A673 (cell line): ENCODE data around the gene SEC62.

Source experiments
- EZH2 ChIP-seq: fragments of 200-600 bp; sonication (generic); IDR thresholded peaks from 2 replicates; pipeline ENCODE4 v1.6.1; 2017; ENCODE audit warnings: borderline replicate concordance, low read depth, mild to moderate bottlenecking, mixed read lengths, antibody characterized with exemption, low read length; ENCODE audit not compliant: poor library complexity, severe bottlenecking
- TF ChIP-seq, protein P1 (sequence below): fragments of 300-800, 200-600 bp; sonication (generic); conservative IDR thresholded peaks from 2 replicates; pipeline ENCODE4 v1.5.1; 2017; ENCODE audit warnings: low read depth, mild to moderate bottlenecking, antibody characterized with exemption, low read length, moderate library complexity, mixed read lengths

DNA sequence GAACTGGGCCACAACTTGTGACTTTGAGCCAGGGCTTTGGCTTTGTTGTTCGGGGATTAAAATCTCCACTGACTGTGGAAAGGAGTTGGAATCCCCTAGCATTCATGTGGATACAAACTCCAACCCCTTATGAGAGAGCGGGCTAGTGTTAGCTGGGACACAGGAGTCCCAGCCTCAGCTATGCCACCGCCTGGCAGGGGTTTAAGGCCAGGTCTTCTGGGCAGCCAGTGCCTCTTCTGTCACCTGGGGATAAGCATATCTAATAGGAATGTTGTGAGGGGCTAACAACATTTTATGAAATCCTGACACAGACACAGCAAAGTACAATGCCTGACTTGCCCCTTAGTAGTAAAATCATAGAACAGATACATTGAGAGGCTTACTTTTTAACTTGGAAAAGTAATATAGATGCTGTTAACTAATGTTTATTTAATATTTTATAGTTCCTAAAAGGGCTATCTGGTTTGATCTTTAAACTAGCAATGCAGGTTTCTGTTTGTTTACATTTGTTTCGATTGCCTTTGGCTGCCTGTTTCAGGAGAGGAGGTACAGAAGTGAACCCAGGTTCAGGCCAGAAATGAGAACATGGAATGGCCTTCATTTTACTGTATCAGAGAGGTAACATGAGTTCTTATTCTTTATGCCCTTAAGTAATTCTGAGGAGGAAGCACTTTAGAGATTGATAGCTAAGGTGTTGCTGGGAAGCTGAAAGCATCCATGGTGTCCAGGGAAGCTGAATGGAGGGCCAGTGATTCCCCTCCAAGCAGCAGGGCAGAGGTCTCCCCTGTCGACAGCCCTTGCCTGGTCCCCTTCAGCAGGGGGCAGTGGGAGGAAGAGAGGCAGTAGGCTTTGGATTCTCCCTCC is 79.9 kb downstream of the SEC62 start:
- TF ChIP-seq, protein P1, sequence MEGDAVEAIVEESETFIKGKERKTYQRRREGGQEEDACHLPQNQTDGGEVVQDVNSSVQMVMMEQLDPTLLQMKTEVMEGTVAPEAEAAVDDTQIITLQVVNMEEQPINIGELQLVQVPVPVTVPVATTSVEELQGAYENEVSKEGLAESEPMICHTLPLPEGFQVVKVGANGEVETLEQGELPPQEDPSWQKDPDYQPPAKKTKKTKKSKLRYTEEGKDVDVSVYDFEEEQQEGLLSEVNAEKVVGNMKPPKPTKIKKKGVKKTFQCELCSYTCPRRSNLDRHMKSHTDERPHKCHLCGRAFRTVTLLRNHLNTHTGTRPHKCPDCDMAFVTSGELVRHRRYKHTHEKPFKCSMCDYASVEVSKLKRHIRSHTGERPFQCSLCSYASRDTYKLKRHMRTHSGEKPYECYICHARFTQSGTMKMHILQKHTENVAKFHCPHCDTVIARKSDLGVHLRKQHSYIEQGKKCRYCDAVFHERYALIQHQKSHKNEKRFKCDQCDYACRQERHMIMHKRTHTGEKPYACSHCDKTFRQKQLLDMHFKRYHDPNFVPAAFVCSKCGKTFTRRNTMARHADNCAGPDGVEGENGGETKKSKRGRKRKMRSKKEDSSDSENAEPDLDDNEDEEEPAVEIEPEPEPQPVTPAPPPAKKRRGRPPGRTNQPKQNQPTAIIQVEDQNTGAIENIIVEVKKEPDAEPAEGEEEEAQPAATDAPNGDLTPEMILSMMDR, result no peak
- TF ChIP-seq EZH2, result no peak
